SU-DHL-6 (cell line): Measurements from ENCODE around the gene NPIPB6.
"Not testable (repeated sequence)": the region's sequence is repeated elsewhere in the genome, so short reads cannot be mapped to it uniquely, and the experiment has no call there.

Experiments used
- H2AFZ ChIP-seq: fragments of 200-600 bp; sonication (generic); 2 replicates; pipeline ENCODE4 v1.6.1; 2014; ENCODE audit warnings: low read depth, mild to moderate bottlenecking, moderate library complexity, mixed read lengths, antibody characterized with exemption, low read length; ENCODE audit not compliant: severe bottlenecking
- H3F3A ChIP-seq: fragments of 200-600 bp; shearing (Covaris generic); 2 replicates; pipeline ENCODE4 v1.6.0; 2016; ENCODE audit warnings: antibody characterized with exemption, mild to moderate bottlenecking; ENCODE audit not compliant: insufficient read depth
- H3K27ac ChIP-seq: fragments of 200-600 bp; sonication (generic); 2 replicates; pipeline ENCODE4 v1.5.1; 2016; ENCODE audit warnings: low read depth, mild to moderate bottlenecking, low read length, moderate library complexity, mixed read lengths
- H3K27me3 ChIP-seq: fragments of 200-600 bp; sonication (generic), shearing (Covaris generic); 2 replicates; pipeline ENCODE4 v1.6.0; 2014; ENCODE audit warnings: mild to moderate bottlenecking, low read length
- H3K36me3 ChIP-seq: fragments of 200-600 bp; sonication (generic); 2 replicates; pipeline ENCODE4 v1.6.1; 2014; ENCODE audit warnings: mild to moderate bottlenecking, low read length, mixed read lengths
- H3K4me2 ChIP-seq: fragments of 300-600, 200-600 bp; shearing (Covaris generic), sonication (generic); 2 replicates; pipeline ENCODE4 v1.6.0; 2014; ENCODE audit warnings: low read length, low read depth, mild to moderate bottlenecking; ENCODE audit not compliant: poor library complexity, severe bottlenecking
- H3K4me3 ChIP-seq: fragments of 200-600 bp; sonication (generic); 2 replicates; pipeline ENCODE4 v1.5.1; 2014; ENCODE audit warnings: antibody characterized with exemption, low read length, mild to moderate bottlenecking, mixed read lengths; ENCODE audit not compliant: insufficient read depth, poor library complexity, severe bottlenecking
- H3K79me2 ChIP-seq: fragments of 200-600 bp; sonication (generic); 2 replicates; pipeline ENCODE4 v1.6.1; 2014; ENCODE audit warnings: mild to moderate bottlenecking, low read length, moderate library complexity; ENCODE audit not compliant: insufficient read depth
- H3K9ac ChIP-seq: fragments of 200-600 bp; sonication (generic); 2 replicates; pipeline ENCODE4 v1.7.0; 2014; ENCODE audit warnings: mild to moderate bottlenecking, low read length
- H3K9me2 ChIP-seq: fragments of 200-600 bp; sonication (generic); replicated peaks from 2 replicates; pipeline ENCODE4 v1.6.1; 2014; ENCODE audit warnings: low read length; ENCODE audit not compliant: insufficient read depth
- H3K9me3 ChIP-seq: fragments of 200-600 bp; sonication (generic); 2 replicates; pipeline ENCODE4 v1.6.1; 2014; ENCODE audit warnings: low read length, mixed read lengths; ENCODE audit not compliant: insufficient read depth
- H4K20me1 ChIP-seq: fragments of 200-600 bp; sonication (generic); 2 replicates; pipeline ENCODE4 v1.6.1; 2014; ENCODE audit warnings: low read depth, mild to moderate bottlenecking, antibody characterized with exemption, low read length, moderate library complexity, mixed read lengths

The NPIPB6 gene

GRCh38 chr16:28367926-28368325, 4.6 kb upstream of the NPIPB6 start:
- H3F3A ChIP-seq, H3K9me3 ChIP-seq, H3K4me2 ChIP-seq, H4K20me1 ChIP-seq, H3K27me3 ChIP-seq, H3K4me3 ChIP-seq, H3K9me2 ChIP-seq, H3K27ac ChIP-seq, H3K79me2 ChIP-seq, H2AFZ ChIP-seq, H3K9ac ChIP-seq, H3K36me3 ChIP-seq: not testable (repeated sequence)

GRCh38 chr16:28364268-28365173, 1.2 kb upstream of the NPIPB6 start:
- not testable (repeated sequence) for H3K9me2 ChIP-seq, H3K9me3 ChIP-seq, H3K27me3 ChIP-seq, H4K20me1 ChIP-seq, H3F3A ChIP-seq, H2AFZ ChIP-seq, H3K36me3 ChIP-seq, H3K9ac ChIP-seq, H3K79me2 ChIP-seq, H3K27ac ChIP-seq, H3K4me3 ChIP-seq
- H3K4me2 ChIP-seq = peak overlapping the region; percentile 25

- not testable (repeated sequence) for H3K79me2 ChIP-seq, H3K27me3 ChIP-seq, H3K4me3 ChIP-seq, H3K9me3 ChIP-seq, H2AFZ ChIP-seq, H3K9ac ChIP-seq, H3F3A ChIP-seq, H4K20me1 ChIP-seq, H3K36me3 ChIP-seq, H3K9me2 ChIP-seq
- H3K27ac ChIP-seq = peak overlapping the region; percentile 64
- peak overlapping the region; percentile 31 for H3K4me2 ChIP-seq
Observed at GRCh38 chr16:28362600-28362999, 708 bp downstream of the NPIPB6 start.

- H2AFZ ChIP-seq, H3K9me2 ChIP-seq, H3K36me3 ChIP-seq, H4K20me1 ChIP-seq, H3K27me3 ChIP-seq, H3K4me3 ChIP-seq, H3K79me2 ChIP-seq, H3K9ac ChIP-seq, H3K4me2 ChIP-seq, H3K9me3 ChIP-seq, H3F3A ChIP-seq, H3K27ac ChIP-seq: not testable (repeated sequence)
Observed at GRCh38 chr16:28338230-28338629, 25.1 kb downstream of the NPIPB6 start.

- not testable (repeated sequence) for H3K4me2 ChIP-seq, H3K9me3 ChIP-seq, H3K79me2 ChIP-seq, H3K9ac ChIP-seq, H3K4me3 ChIP-seq, H3K36me3 ChIP-seq, H2AFZ ChIP-seq, H4K20me1 ChIP-seq, H3K27me3 ChIP-seq, H3F3A ChIP-seq, H3K9me2 ChIP-seq
- peak overlapping the region; percentile 53 for H3K27ac ChIP-seq
Observed at GRCh38 chr16:28336940-28337710, 26.2 kb downstream of the NPIPB6 start.

GRCh38 chr16:28335678-28336077, 27.6 kb downstream of the NPIPB6 start:
- H3K9me3 ChIP-seq, H3K27ac ChIP-seq, H3F3A ChIP-seq, H3K9ac ChIP-seq, H3K9me2 ChIP-seq, H3K4me2 ChIP-seq, H3K27me3 ChIP-seq, H2AFZ ChIP-seq, H3K4me3 ChIP-seq, H3K79me2 ChIP-seq, H3K36me3 ChIP-seq, H4K20me1 ChIP-seq: not testable (repeated sequence)

- H3K27ac ChIP-seq, H3K9ac ChIP-seq, H4K20me1 ChIP-seq, H3K27me3 ChIP-seq, H3K9me3 ChIP-seq, H3K9me2 ChIP-seq, H3K36me3 ChIP-seq, H3K79me2 ChIP-seq, H3K4me2 ChIP-seq, H3F3A ChIP-seq, H3K4me3 ChIP-seq, H2AFZ ChIP-seq: not testable (repeated sequence)
Observed at GRCh38 chr16:28332632-28333031, 30.7 kb downstream of the NPIPB6 start.

- H3F3A ChIP-seq, H3K4me2 ChIP-seq, H3K79me2 ChIP-seq, H3K4me3 ChIP-seq, H3K27ac ChIP-seq, H3K9me3 ChIP-seq, H3K9ac ChIP-seq, H2AFZ ChIP-seq, H3K27me3 ChIP-seq, H3K36me3 ChIP-seq, H4K20me1 ChIP-seq, H3K9me2 ChIP-seq: not testable (repeated sequence)
Observed at GRCh38 chr16:28330981-28331380, 32.3 kb downstream of the NPIPB6 start.
